SK-N-SH (cell line): Measurements from ENCODE around the gene XIRP1. TPM values are rescaled to one million over a fixed set of nuclear protein-coding genes. Genes with fewer than 3 reads are reported as not detected.

Source experiments
- CTCF ChIA-PET: fragments of 300-600, 350-600 bp; formaldehyde crosslinking; extraction: SDS; loops from one replicate; lab custom pipeline; 2021; lab: Yijun Ruan, JAX
- POLR2A ChIA-PET: fragments of 350-600 bp; sonication (Branson Sonifier 250); formaldehyde crosslinking; extraction: SDS; loops from one replicate; lab custom pipeline; 2020; ENCODE audit warnings: antibody characterized with exemption, inconsistent platforms; lab: Yijun Ruan, JAX
- DNase-seq: peaks from one replicate; pipeline ENCODE4 v3.0.0; 2012
- H2AFZ ChIP-seq: fragments of 200-600 bp; sonication (generic); 2 replicates; pipeline ENCODE4 v1.8.1; 2016; ENCODE audit warnings: antibody characterized with exemption, mild to moderate bottlenecking, low read depth
- H3F3A ChIP-seq: fragments of 200-600 bp; sonication (generic); replicated peaks from 2 replicates; pipeline ENCODE3; 2016; ENCODE audit warnings: antibody characterized with exemption, mild to moderate bottlenecking; ENCODE audit not compliant: insufficient read depth
- H3K27ac ChIP-seq, 2 experiments: fragments of 200-500 bp in 1 of 2; fragments of 200-600 bp in 1 of 2; sonication (Bioruptor generic) in 1 of 2; sonication (generic), shearing (Covaris generic) in 1 of 2; 2 replicates each; pipeline versions ENCODE4 v1.5.1 to v1.6.1; 2014 to 2016; ENCODE audit warnings: low read depth in 2 of 2, inconsistent platforms in 1 of 2, low read length in 1 of 2, mild to moderate bottlenecking in 1 of 2, mixed read lengths in 1 of 2
- H3K27me3 ChIP-seq: fragments of 200-600 bp; sonication (generic), shearing (Covaris generic); 2 replicates; pipeline ENCODE4 v1.6.1; 2016; ENCODE audit warnings: mixed run types; ENCODE audit not compliant: insufficient read depth
- H3K36me3 ChIP-seq, 2 experiments: fragments of 200-500 bp in 1 of 2; fragments of 200-600 bp in 1 of 2; sonication (Bioruptor generic) in 1 of 2; sonication (generic) in 1 of 2; replicated peaks in 1 of 2; 2 replicates each; pipeline versions ENCODE3 to v1.5.1; 2014 to 2016; ENCODE audit warnings: low read length in 1 of 2, mild to moderate bottlenecking in 1 of 2; ENCODE audit not compliant: insufficient read depth in 2 of 2, control insufficient read depth in 1 of 2
- H3K4me1 ChIP-seq, 2 experiments: fragments of 200-500 bp in 1 of 2; fragments of 200-600 bp in 1 of 2; sonication (Bioruptor generic) in 1 of 2; sonication (generic), shearing (Covaris generic) in 1 of 2; 2 replicates each; pipeline versions ENCODE4 v1.5.1 to v1.6.1; 2014 to 2016; ENCODE audit warnings: low read depth in 1 of 2, low read length in 1 of 2, mixed run types in 1 of 2; ENCODE audit not compliant: insufficient read depth in 2 of 2, control insufficient read depth in 1 of 2
- H3K4me2 ChIP-seq: fragments of 200-600 bp; sonication (generic), shearing (Covaris generic); 2 replicates; pipeline ENCODE4 v1.6.1; 2017; ENCODE audit warnings: mixed run types
- H3K4me3 ChIP-seq, 2 experiments: fragments of 200-500 bp in 1 of 2; fragments of 200-600 bp in 1 of 2; sonication (Bioruptor generic) in 1 of 2; sonication (generic), shearing (Covaris generic) in 1 of 2; 2 replicates each; pipeline versions ENCODE4 v1.5.1 to v1.8.1; 2014 to 2016; ENCODE audit warnings: low read depth in 2 of 2, inconsistent platforms in 1 of 2, low read length in 1 of 2, mild to moderate bottlenecking in 1 of 2, mixed read lengths in 1 of 2, moderate library complexity in 1 of 2
- H3K79me2 ChIP-seq: fragments of 200-600 bp; sonication (generic); 2 replicates; pipeline ENCODE4 v1.8.1; 2017; ENCODE audit warnings: mild to moderate bottlenecking; ENCODE audit not compliant: insufficient read depth
- H3K9ac ChIP-seq: fragments of 200-600 bp; sonication (generic); 2 replicates; pipeline ENCODE4 v1.6.1; 2017; ENCODE audit warnings: mixed run types
- H3K9me2 ChIP-seq: fragments of 200-600 bp; sonication (generic); 2 replicates; pipeline ENCODE4 v1.6.1; 2017; ENCODE audit warnings: mixed run types
- H3K9me3 ChIP-seq: fragments of 200-600 bp; sonication (generic); 2 replicates; pipeline ENCODE4 v1.6.1; 2017; ENCODE audit warnings: mixed run types, mild to moderate bottlenecking, moderate library complexity
- H4K20me1 ChIP-seq: fragments of 200-600 bp; sonication (generic); 2 replicates; pipeline ENCODE4 v1.6.1; 2017; ENCODE audit warnings: mild to moderate bottlenecking, mixed run types; ENCODE audit not compliant: insufficient read depth
- CTCF ChIP-seq: fragments of 200-600 bp; sonication (generic); IDR thresholded peaks from 2 replicates; pipeline ENCODE4 v1.6.1; 2017; ENCODE audit warnings: antibody characterized with exemption, mild to moderate bottlenecking, moderate library complexity
- FOXJ3 ChIP-seq: sonication (generic); formaldehyde crosslinking; IDR thresholded peaks from 2 replicates; pipeline ENCODE4 v1.5.1; 2020; ENCODE audit warnings: mild to moderate bottlenecking, missing genetic modification reagents
- GATA2 ChIP-seq: sonication (generic); formaldehyde crosslinking; IDR thresholded peaks from 2 replicates; pipeline ENCODE4 v1.5.0; 2020; ENCODE audit warnings: mild to moderate bottlenecking, missing genetic modification reagents
- IRF3 ChIP-seq: fragments of 150-350 bp; IDR thresholded peaks from 2 replicates; pipeline ENCODE4 v1.6.1; 2016; ENCODE audit warnings: mild to moderate bottlenecking, low read depth, low read length
- NFIC ChIP-seq: IDR thresholded peaks from 2 replicates; pipeline ENCODE4 v1.4.0; 2012; ENCODE audit warnings: borderline replicate concordance
- RAD21 ChIP-seq: IDR thresholded peaks from 2 replicates; pipeline ENCODE4 v1.6.1; 2012; ENCODE audit warnings: mild to moderate bottlenecking, low read length
- REST ChIP-seq: IDR thresholded peaks from 2 replicates; pipeline ENCODE4 v1.6.1; 2012; ENCODE audit warnings: mild to moderate bottlenecking, low read depth, low read length, moderate library complexity
- RXRA ChIP-seq: IDR thresholded peaks from 2 replicates; pipeline ENCODE4 v1.4.0; 2012; ENCODE audit warnings: low read depth, mild to moderate bottlenecking, borderline replicate concordance
- SMC3 ChIP-seq: IDR thresholded peaks from 2 replicates; pipeline ENCODE4 v1.6.1; 2012; ENCODE audit warnings: low read depth, low read length, improper control_type of control experiment
- TCF12 ChIP-seq: IDR thresholded peaks from 2 replicates; pipeline ENCODE4 v1.4.0; 2012
- TEAD4 ChIP-seq: IDR thresholded peaks from 2 replicates; pipeline ENCODE4 v1.4.0; 2012; ENCODE audit warnings: mild to moderate bottlenecking, borderline replicate concordance; ENCODE audit not compliant: insufficient read depth
- ZBTB33 ChIP-seq: IDR thresholded peaks from 2 replicates; pipeline ENCODE4 v1.4.0; 2012; ENCODE audit warnings: low read depth, borderline replicate concordance
- WGBS: methylation state at CpG from one replicate; pipeline ENCODE4 v1.1.6; 2017; ENCODE audit warnings: low lambda C conversion rate; 5-methylcytosine and 5-hydroxymethylcytosine counted together
- polyA plus RNA-seq, 3 experiments: library from polyadenylated mRNA; depleted of rRNA; stranded (reverse); fragments of >200 nt; gene quantifications; 2 replicates each; pipeline ENCODE4 v1.2.3, GENCODE V29; 2012

The XIRP1 gene
- polyA plus RNA-seq, 1 of the 3 experiments (the other 2 are of a cell fraction): not detected

- Histone ChIP-seq H3K9me2 (no peaks in the 10 kb centered on the region), H3K4me1 (peaks cover 0 to 2% of the 10 kb centered on the region in 2 experiments; a peak in 1 of 4 replicates), H4K20me1 (no peaks in the 10 kb centered on the region), H3K79me2 (no peaks in the 10 kb centered on the region), H3F3A (no peaks in the 10 kb centered on the region), H2AFZ (no peak overlapping the region), H3K27ac (no peak overlapping the region), H3K4me3 (no peak overlapping the region), H3K4me2 (no peak overlapping the region), H3K36me3 (no peaks in the 10 kb centered on the region), H3K9ac (no peak overlapping the region), H3K27me3 (no peaks in the 10 kb centered on the region), H3K9me3 (no peaks in the 10 kb centered on the region)
- 33% methylated on average over 5 of the region's 5 CpGs for WGBS
- peak; percentile 79 for DNase-seq
- no peak for TF ChIP-seq RXRA
- TF ChIP-seq RAD21: peak; percentile 85
- peak; percentile 68 for TF ChIP-seq NFIC
- TF ChIP-seq SMC3: peak; percentile 90
- no peak for TF ChIP-seq TEAD4
- peak; percentile 77 for TF ChIP-seq CTCF
- TF ChIP-seq REST: no peak
- no peak for TF ChIP-seq FOXJ3 (CRISPR knock-in tag)
- ChIA-PET CTCF (interaction anchor here (0.6 to 16.7 kb wide), 43 partner anchors 8 to 454 kb away, joined by 3 to 510 read pairs (median 5); partner anchors contain the start of genes CX3CR1 and RPSA), POLR2A (no interaction called here)
Observed at GRCh38 chr3:39189959-39190269, 2.5 kb downstream of the XIRP1 start.

GRCh38 chr3:39189150-39189958 is 3.0 kb downstream of the XIRP1 start:
- Histone ChIP-seq H3K9me2 (no peaks in the 10 kb centered on the region), H3K79me2 (no peaks in the 10 kb centered on the region), H3K27me3 (no peaks in the 10 kb centered on the region), H3F3A (no peaks in the 10 kb centered on the region), H3K4me2 (no peak overlapping the region), H4K20me1 (no peaks in the 10 kb centered on the region), H3K4me3 (no peak overlapping the region), H2AFZ (no peak overlapping the region), H3K27ac (no peak overlapping the region), H3K9ac (no peak overlapping the region), H3K4me1 (peaks cover 0 to 2% of the 10 kb centered on the region in 2 experiments; a peak in 1 of 4 replicates), H3K9me3 (no peaks in the 10 kb centered on the region), H3K36me3 (no peaks in the 10 kb centered on the region)
- ChIA-PET POLR2A (no interaction called here), CTCF (interaction anchor here (0.5 to 16.7 kb wide), 44 partner anchors 7 to 453 kb away, joined by 3 to 510 read pairs (median 4); partner anchors contain the start of genes CX3CR1 and RPSA)
- no peak for TF ChIP-seq IRF3
- TF ChIP-seq ZBTB33: no peak
- TF ChIP-seq GATA2 (CRISPR knock-in tag): no peak
- TF ChIP-seq TCF12: no peak
- WGBS: 70% methylated on average over 12 of the region's 15 CpGs
- no peak for DNase-seq
